Mesendoderm (in vitro differentiated cells): ENCODE results near the gene PLCD1.
"Not testable (repeated sequence)": the region's sequence is repeated elsewhere in the genome, so short reads cannot be mapped to it uniquely, and the experiment has no call there.

Source experiments
- DNase-seq: peaks from one replicate; pipeline ENCODE4 v3.0.0; 2013
- H2AK5ac ChIP-seq: 2 replicates; pipeline ENCODE4 v1.6.1; 2013; ENCODE audit warnings: low read length, inconsistent platforms
- H2BK120ac ChIP-seq: 2 replicates; pipeline ENCODE4 v1.6.1; 2013; ENCODE audit warnings: low read depth, mild to moderate bottlenecking, low read length, moderate library complexity, mixed read lengths
- H2BK15ac ChIP-seq: replicated peaks from 2 replicates; pipeline ENCODE4 v1.6.1; 2013; ENCODE audit warnings: low read depth, mild to moderate bottlenecking, moderate library complexity
- H2BK5ac ChIP-seq: 2 replicates; pipeline ENCODE4 v1.6.1; 2013; ENCODE audit warnings: low read length, inconsistent platforms
- H3K18ac ChIP-seq: 2 replicates; pipeline ENCODE4 v1.6.1; 2013; ENCODE audit warnings: mild to moderate bottlenecking, low read length, mixed read lengths
- H3K23ac ChIP-seq: one replicate; pipeline ENCODE4 v1.6.1; 2013; ENCODE audit warnings: low read length
- H3K27ac ChIP-seq: 2 replicates; pipeline ENCODE4 v1.5.1; 2013; ENCODE audit warnings: low read depth, mild to moderate bottlenecking, inconsistent platforms, low read length, moderate library complexity
- H3K27me3 ChIP-seq: 2 replicates; pipeline ENCODE4 v1.6.1; 2013; ENCODE audit warnings: low read length, control low read depth, mild to moderate bottlenecking, inconsistent platforms; ENCODE audit not compliant: insufficient read depth, poor library complexity
- H3K36me3 ChIP-seq: 2 replicates; pipeline ENCODE4 v1.6.1; 2013; ENCODE audit warnings: low read length, inconsistent platforms; ENCODE audit not compliant: control insufficient read depth, insufficient read depth
- H3K4ac ChIP-seq: one replicate; pipeline ENCODE4 v1.6.1; 2013; ENCODE audit warnings: low read depth, mild to moderate bottlenecking, low read length, moderate library complexity
- H3K4me1 ChIP-seq: 2 replicates; pipeline ENCODE4 v1.6.1; 2013; ENCODE audit warnings: low read depth, low read length, inconsistent platforms; ENCODE audit not compliant: control insufficient read depth
- H3K4me2 ChIP-seq: 2 replicates; pipeline ENCODE4 v1.6.1; 2013; ENCODE audit warnings: low read length
- H3K4me3 ChIP-seq: 2 replicates; pipeline ENCODE4 v1.5.1; 2013; ENCODE audit warnings: mild to moderate bottlenecking, low read length
- H3K56ac ChIP-seq: one replicate; pipeline ENCODE4 v1.6.1; 2013; ENCODE audit warnings: low read length
- H3K79me1 ChIP-seq: 2 replicates; pipeline ENCODE4 v1.6.1; 2013; ENCODE audit warnings: low read length, inconsistent platforms
- H3K79me2 ChIP-seq: 2 replicates; pipeline ENCODE4 v1.6.1; 2013; ENCODE audit warnings: mild to moderate bottlenecking, low read length; ENCODE audit not compliant: control insufficient read depth, insufficient read depth
- H3K9ac ChIP-seq: 2 replicates; pipeline ENCODE4 v1.6.1; 2013; ENCODE audit warnings: low read length, inconsistent platforms
- H4K5ac ChIP-seq: one replicate; pipeline ENCODE4 v1.6.1; 2013; ENCODE audit warnings: low read length
- H4K8ac ChIP-seq: one replicate; pipeline ENCODE4 v1.6.1; 2013; ENCODE audit warnings: low read depth, mild to moderate bottlenecking, control low read depth, low read length, moderate library complexity
- WGBS: extraction: QIAGEN DNeasy Blood & Tissue Kit; methylation state at CpG from one replicate; pipeline ENCODE4 v1.1.7; 2013; ENCODE audit warnings: low lambda C conversion rate, missing lambda C conversion rate; ENCODE audit not compliant: insufficient coverage; ENCODE audit errors: extremely low coverage; 5-methylcytosine and 5-hydroxymethylcytosine counted together

Gene PLCD1

GRCh38 chr3:37979541-37980461 lies 49.6 kb downstream of the PLCD1 start:
- H3K4me3 ChIP-seq: no peak overlapping the region
- WGBS: no CpG with 5 or more reads among the region's 8 CpGs
- H3K4me1 ChIP-seq: no peaks in the 10 kb centered on the region
- no peak overlapping the region for H4K5ac ChIP-seq
- H4K8ac ChIP-seq: no peak overlapping the region
- H2AK5ac ChIP-seq: no peak overlapping the region
- H3K23ac ChIP-seq: no peak overlapping the region
- no peak overlapping the region for H3K4ac ChIP-seq
- DNase-seq: no peak
- no peaks in the 10 kb centered on the region for H3K36me3 ChIP-seq
- no peak overlapping the region for H2BK5ac ChIP-seq
- H3K79me1 ChIP-seq: no peaks in the 10 kb centered on the region
- H3K27me3 ChIP-seq: no peaks in the 10 kb centered on the region
- H3K56ac ChIP-seq: no peak overlapping the region
- H3K79me2 ChIP-seq: no peaks in the 10 kb centered on the region
- H2BK15ac ChIP-seq: no peak overlapping the region
- H3K9ac ChIP-seq: no peak overlapping the region
- H2BK120ac ChIP-seq: no peak overlapping the region
- H3K18ac ChIP-seq: no peak overlapping the region
- H3K4me2 ChIP-seq: no peak overlapping the region
- no peak overlapping the region for H3K27ac ChIP-seq

GRCh38 chr3:37974121-37975083 lies 55.0 kb downstream of the PLCD1 start:
- DNase-seq: peak; percentile 89
- Histone ChIP-seq H3K79me2 (no peaks in the 10 kb centered on the region), H2BK120ac (no peak overlapping the region), H3K4me1 (no peaks in the 10 kb centered on the region), H3K9ac (no peak overlapping the region), H3K18ac (no peak overlapping the region), H3K56ac (no peak overlapping the region), H3K4ac (no peak overlapping the region), H3K79me1 (no peaks in the 10 kb centered on the region), H3K4me3 (no peak overlapping the region), H3K27ac (no peak overlapping the region), H4K8ac (no peak overlapping the region), H3K4me2 (no peak overlapping the region), H3K23ac (no peak overlapping the region), H4K5ac (no peak overlapping the region), H3K36me3 (no peaks in the 10 kb centered on the region), H3K27me3 (no peaks in the 10 kb centered on the region), H2AK5ac (no peak overlapping the region), H2BK5ac (no peak overlapping the region), H2BK15ac (no peak overlapping the region)
- WGBS: no CpG with 5 or more reads among the region's 9 CpGs

GRCh38 chr3:37973246-37974054 lies 56.0 kb downstream of the PLCD1 start:
- Histone ChIP-seq H3K23ac (no peak overlapping the region), H3K36me3 (no peaks in the 10 kb centered on the region), H2BK120ac (no peak overlapping the region), H3K4ac (no peak overlapping the region), H3K79me1 (no peaks in the 10 kb centered on the region), H3K9ac (no peak overlapping the region), H3K18ac (no peak overlapping the region), H3K27me3 (no peaks in the 10 kb centered on the region), H2BK5ac (no peak overlapping the region), H4K8ac (no peak overlapping the region), H2BK15ac (no peak overlapping the region), H4K5ac (no peak overlapping the region), H3K79me2 (no peaks in the 10 kb centered on the region), H3K56ac (no peak overlapping the region), H2AK5ac (no peak overlapping the region), H3K4me1 (no peaks in the 10 kb centered on the region), H3K4me3 (no peak overlapping the region), H3K4me2 (no peak overlapping the region), H3K27ac (no peak overlapping the region)
- peak; percentile 45 for DNase-seq
- no CpG with 5 or more reads among the region's 12 CpGs for WGBS

- not testable (repeated sequence) for H2BK15ac ChIP-seq, H3K23ac ChIP-seq, H3K79me2 ChIP-seq, H3K9ac ChIP-seq, H3K56ac ChIP-seq, H3K4me2 ChIP-seq, DNase-seq, H3K4me1 ChIP-seq, H3K79me1 ChIP-seq, H3K36me3 ChIP-seq, H3K18ac ChIP-seq, H3K27ac ChIP-seq, H4K5ac ChIP-seq, H3K4me3 ChIP-seq, H3K27me3 ChIP-seq, H4K8ac ChIP-seq, H2AK5ac ChIP-seq, H2BK120ac ChIP-seq, H2BK5ac ChIP-seq, H3K4ac ChIP-seq
- no CpG with 5 or more reads among the region's 8 CpGs for WGBS
Observed at GRCh38 chr3:37972056-37972455, 57.4 kb downstream of the PLCD1 start.

- Histone ChIP-seq H3K4me2 (no peak overlapping the region), H3K4me3 (no peak overlapping the region), H4K5ac (no peak overlapping the region), H3K4me1 (no peaks in the 10 kb centered on the region), H3K23ac (no peak overlapping the region), H3K27me3 (no peaks in the 10 kb centered on the region), H2BK15ac (no peak overlapping the region), H3K79me2 (no peaks in the 10 kb centered on the region), H2BK5ac (no peak overlapping the region), H4K8ac (no peak overlapping the region), H3K79me1 (no peaks in the 10 kb centered on the region), H3K56ac (no peak overlapping the region), H2BK120ac (no peak overlapping the region), H2AK5ac (no peak overlapping the region), H3K27ac (no peak overlapping the region), H3K4ac (no peak overlapping the region), H3K9ac (no peak overlapping the region), H3K36me3 (no peaks in the 10 kb centered on the region), H3K18ac (no peak overlapping the region)
- no peak for DNase-seq
Observed at GRCh38 chr3:37971467-37971866, 58.0 kb downstream of the PLCD1 start.
